Endodermal cell (in vitro differentiated cells): Measurements from ENCODE around the gene SGPL1. TPM values are rescaled to one million over a fixed set of nuclear protein-coding genes. Genes with fewer than 3 reads are reported as not detected.

ENCODE experiments used
- DNase-seq: peaks from one replicate; pipeline ENCODE4 v3.0.0-alpha.2; 2017
- H3K27ac ChIP-seq: 2 replicates; pipeline ENCODE4 v1.5.1; 2013; ENCODE audit warnings: mild to moderate bottlenecking, low read depth, low read length, moderate library complexity
- H3K27me3 ChIP-seq: 2 replicates; pipeline ENCODE4 v1.6.1; 2013; ENCODE audit warnings: mild to moderate bottlenecking, low read length, moderate library complexity; ENCODE audit not compliant: insufficient read depth, control insufficient read depth, poor library complexity, severe bottlenecking
- H3K36me3 ChIP-seq: 2 replicates; pipeline ENCODE4 v1.7.0; 2013; ENCODE audit warnings: mild to moderate bottlenecking, low read length, moderate library complexity; ENCODE audit not compliant: control insufficient read depth, insufficient read depth
- H3K4me1 ChIP-seq: one replicate; pipeline ENCODE4 v1.7.0; 2013; ENCODE audit warnings: low read length; ENCODE audit not compliant: control insufficient read depth, insufficient read depth
- H3K4me3 ChIP-seq: 2 replicates; pipeline ENCODE4 v1.5.1; 2013; ENCODE audit warnings: mild to moderate bottlenecking, low read length, moderate library complexity
- H3K9ac ChIP-seq: 2 replicates; pipeline ENCODE4 v1.6.1; 2013; ENCODE audit warnings: mild to moderate bottlenecking, low read length, moderate library complexity; ENCODE audit not compliant: poor library complexity, severe bottlenecking; ENCODE audit errors: extremely low read depth
- H3K9me3 ChIP-seq: 2 replicates; pipeline ENCODE4 v1.6.1; 2013; ENCODE audit warnings: mild to moderate bottlenecking, low read length, moderate library complexity; ENCODE audit not compliant: control insufficient read depth
- H3K27ac Mint-ChIP-seq: 2 replicates; pipeline ENCODE4 v1.8.0; 2020; ENCODE audit warnings: mixed read lengths
- H3K27me3 Mint-ChIP-seq: 2 replicates; pipeline ENCODE4 v1.8.0; 2021; ENCODE audit warnings: mild to moderate bottlenecking, mixed read lengths; ENCODE audit not compliant: insufficient read depth
- H3K36me3 Mint-ChIP-seq: 2 replicates; pipeline ENCODE4 v1.8.0; 2020; ENCODE audit warnings: low read depth, mixed read lengths
- H3K4me1 Mint-ChIP-seq: 2 replicates; pipeline ENCODE4 v1.8.0; 2020; ENCODE audit warnings: mixed read lengths
- H3K4me3 Mint-ChIP-seq: 2 replicates; pipeline ENCODE4 v1.8.0; 2020; ENCODE audit warnings: mild to moderate bottlenecking, moderate library complexity, mixed read lengths
- H3K9me3 Mint-ChIP-seq: 2 replicates; pipeline ENCODE4 v1.8.0; 2020; ENCODE audit warnings: mild to moderate bottlenecking, mixed read lengths
- CTCF ChIP-seq: fragments of 200-600 bp; sonication (generic); conservative IDR thresholded peaks from 2 replicates; pipeline ENCODE4 v1.5.0; 2021; ENCODE audit warnings: antibody characterized with exemption, mild to moderate bottlenecking
- WGBS, 2 experiments: methylation state at CpG; one replicate each; pipeline versions ENCODE4 v1.1.5 to v1.1.7; 2013; ENCODE audit warnings: missing lambda C conversion rate in 2 of 2, mixed read lengths in 1 of 2; ENCODE audit not compliant: insufficient coverage in 1 of 2, insufficient read length in 1 of 2; 5-methylcytosine and 5-hydroxymethylcytosine counted together
- total RNA-seq, 2 donors: library from RNA; stranded (reverse); fragmentation: NEBNext Ultra II Directional in 1 of 2; extraction: Animal tissue kit (Norgen Biotek cat#: 25700) in 1 of 2; gene quantifications; 2 replicates in 1 of 2; 3 replicates in 1 of 2; pipeline ENCODE4 v1.2.1, GENCODE V29; 2021

SGPL1 gene
- total RNA-seq, 2 donors from 2014 or later: 95.4 to 103 TPM

- Mint-ChIP-seq H3K4me1 (peaks cover under 1% of the 10 kb centered on the region), H3K27me3 (peaks cover 5% of the 10 kb centered on the region), H3K4me3 (no peak overlapping the region), H3K36me3 (no peaks in the 10 kb centered on the region), H3K27ac (no peak overlapping the region), H3K9me3 (no peaks in the 10 kb centered on the region)
- no peaks in the 10 kb centered on the region for H3K27me3 ChIP-seq
- TF ChIP-seq CTCF: no peak
- DNase-seq: no peak
- no peak overlapping the region for H3K27ac ChIP-seq
- 92 to 100% methylated on average over 1 of the region's 1 CpG for WGBS, 2 experiments
- H3K4me3 ChIP-seq: no peak overlapping the region
- H3K9me3 ChIP-seq: no peaks in the 10 kb centered on the region
- H3K9ac ChIP-seq: no peak overlapping the region
- no peaks in the 10 kb centered on the region for H3K4me1 ChIP-seq
- H3K36me3 ChIP-seq: no peaks in the 10 kb centered on the region
Measured at GRCh38 chr10:70921285-70921684, 105.5 kb downstream of the SGPL1 start.

- H3K4me3 ChIP-seq: no peak overlapping the region
- WGBS, 2 experiments: 91 to 93% methylated on average over 7 to 8 of the region's 8 CpGs
Measured at GRCh38 chr10:70923696-70924095, 107.9 kb downstream of the SGPL1 start.

GRCh38 chr10:70925377-70926225 lies 109.9 kb downstream of the SGPL1 start:
- peaks cover 5% of the 10 kb centered on the region for H3K27me3 Mint-ChIP-seq
- H3K4me1 Mint-ChIP-seq: peaks cover 21% of the 10 kb centered on the region
- no peak overlapping the region for H3K27ac ChIP-seq
- 13 to 41% methylated on average over 11 to 22 of the region's 22 CpGs for WGBS, 2 experiments
- no peak overlapping the region for H3K4me3 Mint-ChIP-seq
- H3K36me3 ChIP-seq: no peaks in the 10 kb centered on the region
- peak; percentile 90 for DNase-seq
- H3K27ac Mint-ChIP-seq: no peak overlapping the region
- no peaks in the 10 kb centered on the region for H3K9me3 ChIP-seq
- H3K4me3 ChIP-seq: no peak overlapping the region
- TF ChIP-seq CTCF: peak; percentile 98
- no peaks in the 10 kb centered on the region for H3K9me3 Mint-ChIP-seq
- H3K9ac ChIP-seq: no peak overlapping the region
- H3K27me3 ChIP-seq: no peaks in the 10 kb centered on the region
- H3K4me1 ChIP-seq: peaks cover 11% of the 10 kb centered on the region
- no peaks in the 10 kb centered on the region for H3K36me3 Mint-ChIP-seq

More at GRCh38 chr10:70923696-70924095, 107.9 kb downstream of the SGPL1 start:
- Histone ChIP-seq H3K9me3 (no peaks in the 10 kb centered on the region), H3K36me3 (no peaks in the 10 kb centered on the region), H3K27me3 (no peaks in the 10 kb centered on the region), H3K9ac (no peak overlapping the region), H3K27ac (no peak overlapping the region), H3K4me1 (peaks cover 11% of the 10 kb centered on the region)
- Mint-ChIP-seq H3K4me1 (peaks cover 21% of the 10 kb centered on the region), H3K36me3 (no peaks in the 10 kb centered on the region), H3K9me3 (no peaks in the 10 kb centered on the region), H3K4me3 (no peak overlapping the region), H3K27ac (no peak overlapping the region), H3K27me3 (peaks cover 3% of the 10 kb centered on the region)
- no peak for DNase-seq
- no peak for TF ChIP-seq CTCF
